ENCODE measurements around the gene ODF4.

GRCh38 chr17:8377422-8377821 lies 37.8 kb downstream of the ODF4 start:
- TF ChIP-seq CTCF (IDR thresholded peaks at IDR 0.05) (no peak), POLR2A (IDR thresholded peaks at IDR 0.05) (no peak), EP300 (IDR thresholded peaks at IDR 0.05) (no peak)
